Superior temporal gyrus (tissue), 1 donor: ENCODE measurements around the gene AK5.

Source experiments
- DNase-seq: peaks from one replicate; pipeline ENCODE4 v3.0.0-alpha.2; 2016; ENCODE audit errors: extremely low spot score

The AK5 gene

DNA sequence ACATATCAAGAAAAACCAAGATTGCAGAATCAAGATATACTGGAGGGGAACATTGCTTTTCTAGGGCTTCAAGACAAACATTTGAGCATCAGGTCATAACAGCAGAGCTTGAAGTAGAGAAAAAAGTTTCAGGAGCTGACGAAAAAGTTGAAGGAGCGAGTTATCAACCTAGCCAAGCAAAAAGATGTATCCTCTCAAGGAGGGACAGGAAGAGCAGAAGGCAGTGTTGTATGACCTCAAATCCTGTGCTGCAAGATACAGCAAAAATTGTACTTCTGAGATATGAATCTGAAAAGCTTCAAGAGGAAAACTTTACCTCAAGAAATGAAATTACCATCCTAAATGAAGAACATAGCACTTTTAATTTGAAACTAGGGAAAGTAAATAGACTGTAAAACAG is 153.1 kb downstream of the AK5 start:
- DNase-seq, result no peak

GRCh38 chr1:77438236-77438913 is 156.6 kb downstream of the AK5 start:
- DNase-seq, result peak; percentile 73

GRCh38 chr1:77446841-77447555 is 165.2 kb downstream of the AK5 start:
- DNase-seq, result no peak

GRCh38 chr1:77447669-77448068 is 165.8 kb downstream of the AK5 start:
- DNase-seq, result no peak

DNA sequence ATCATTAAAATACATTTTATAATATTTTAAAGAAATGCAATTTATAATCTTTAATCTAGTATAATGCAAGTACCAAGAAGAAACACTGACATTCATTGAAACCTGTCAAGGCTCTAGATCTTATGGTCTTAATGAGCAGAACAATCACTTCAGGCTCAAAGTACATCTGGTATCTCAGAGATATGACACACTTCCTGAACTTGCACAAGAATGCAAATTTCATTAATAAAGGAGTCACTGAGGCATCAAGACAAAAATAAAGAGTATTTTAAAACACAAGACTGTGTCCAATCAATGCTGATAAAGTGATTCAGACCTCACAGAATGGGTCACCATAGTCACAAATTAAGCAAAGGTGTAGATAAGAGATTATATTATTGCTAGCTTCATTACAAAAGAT is 178.1 kb downstream of the AK5 start:
- no peak for DNase-seq

DNA sequence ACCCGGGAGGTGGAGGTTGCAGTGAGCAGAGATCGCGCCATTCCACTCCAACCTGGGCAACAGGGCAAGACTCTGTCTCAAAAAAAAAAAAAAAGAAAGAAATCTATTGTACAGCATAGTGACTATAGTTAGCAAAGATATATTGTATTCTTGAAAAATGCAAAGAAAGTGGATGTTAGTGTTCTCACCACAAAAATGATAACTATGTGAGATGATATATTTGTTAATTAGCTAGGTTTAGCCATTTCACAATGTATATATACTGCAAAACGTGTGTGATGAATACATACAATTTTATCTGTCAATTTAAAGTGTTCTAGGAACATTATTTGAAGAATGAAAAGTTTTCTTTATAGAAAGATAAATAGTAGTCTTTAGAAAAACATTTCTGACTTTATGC is 179.9 kb downstream of the AK5 start:
- DNase-seq, result no peak

GRCh38 chr1:77463216-77463615 is 181.4 kb downstream of the AK5 start:
- DNase-seq, result no peak

DNA sequence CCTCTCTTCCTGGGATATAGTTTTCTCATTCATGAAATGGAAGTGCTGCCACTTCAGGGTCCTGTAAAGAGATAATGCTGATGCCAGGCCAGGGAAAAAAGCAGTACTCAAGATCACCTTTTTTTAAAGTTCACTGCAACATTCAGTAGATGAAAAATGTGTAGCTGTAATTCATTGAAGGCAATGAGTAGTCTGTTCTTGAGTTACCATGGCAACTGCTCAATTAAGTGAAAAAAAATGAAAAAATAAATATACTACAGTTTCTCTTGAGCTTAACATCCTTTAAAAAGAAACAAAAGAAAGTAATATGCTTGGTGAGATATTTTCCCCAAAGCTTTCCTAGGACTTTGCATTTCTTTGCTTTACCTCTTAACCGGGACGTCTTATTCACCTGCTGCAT is 183.3 kb downstream of the AK5 start:
- no peak for DNase-seq

DNA sequence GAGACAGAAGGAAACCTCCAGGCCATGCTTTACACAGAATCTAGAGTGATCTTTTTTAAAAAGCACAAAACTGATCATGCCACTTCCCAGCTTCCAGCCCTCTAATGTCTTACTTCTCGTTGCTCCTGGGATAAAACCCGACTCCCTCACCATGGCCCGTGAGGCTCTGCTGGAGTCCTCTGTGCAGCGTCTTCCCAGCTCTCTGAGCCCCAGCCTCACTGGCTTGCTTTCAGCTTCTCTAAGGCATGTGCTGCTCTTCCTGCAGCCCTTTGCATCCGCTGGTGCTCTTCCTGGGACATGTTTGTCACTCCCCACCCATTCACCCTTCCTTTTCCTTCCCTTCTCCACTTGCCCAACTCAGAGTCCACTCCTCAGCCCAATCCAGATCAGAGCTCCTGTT is 184.1 kb downstream of the AK5 start:
- DNase-seq, result no peak

DNA sequence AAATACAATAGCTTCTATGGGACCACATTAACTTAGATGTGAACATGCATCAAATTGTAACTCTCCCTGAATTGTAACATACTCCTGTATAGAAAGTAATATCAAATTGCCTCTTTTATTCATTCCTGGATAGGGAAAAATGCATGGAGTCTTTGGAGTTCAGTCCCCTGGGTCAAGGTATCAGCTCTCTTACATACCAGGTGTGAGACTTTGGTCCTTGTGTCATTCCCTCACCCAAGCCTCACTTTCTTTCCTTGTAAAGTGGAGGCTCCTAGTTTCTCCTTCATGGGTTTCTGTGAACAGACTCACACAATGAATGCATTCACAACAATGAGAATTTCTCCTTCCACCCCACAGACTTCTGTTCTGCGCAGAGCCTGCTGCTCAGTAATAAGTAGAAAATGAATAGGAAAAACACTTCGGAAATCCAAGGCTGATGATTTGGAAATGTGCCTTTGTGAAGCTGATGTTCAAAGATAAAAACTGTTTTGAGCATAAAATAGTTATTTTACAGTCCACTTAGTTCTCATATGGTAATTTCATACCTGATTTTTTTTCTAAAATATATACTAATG is 185.3 kb downstream of the AK5 start:
- DNase-seq, result peak; percentile 85

GRCh38 chr1:77467741-77468140 is 185.9 kb downstream of the AK5 start:
- DNase-seq, result peak; percentile 70

- DNase-seq, result peak; percentile 78
These were observed 186.6 kb downstream of the AK5 start for GRCh38 chr1:77468257-77468948.

GRCh38 chr1:77468949-77469710 is 187.3 kb downstream of the AK5 start:
- peak; percentile 47 for DNase-seq

- DNase-seq, result no peak
These were observed 189.9 kb downstream of the AK5 start for GRCh38 chr1:77471691-77472090.

- DNase-seq, result no peak
These were observed 191.9 kb downstream of the AK5 start for GRCh38 chr1:77473690-77474089.

GRCh38 chr1:77475641-77476040 is 193.8 kb downstream of the AK5 start:
- no peak for DNase-seq

DNA sequence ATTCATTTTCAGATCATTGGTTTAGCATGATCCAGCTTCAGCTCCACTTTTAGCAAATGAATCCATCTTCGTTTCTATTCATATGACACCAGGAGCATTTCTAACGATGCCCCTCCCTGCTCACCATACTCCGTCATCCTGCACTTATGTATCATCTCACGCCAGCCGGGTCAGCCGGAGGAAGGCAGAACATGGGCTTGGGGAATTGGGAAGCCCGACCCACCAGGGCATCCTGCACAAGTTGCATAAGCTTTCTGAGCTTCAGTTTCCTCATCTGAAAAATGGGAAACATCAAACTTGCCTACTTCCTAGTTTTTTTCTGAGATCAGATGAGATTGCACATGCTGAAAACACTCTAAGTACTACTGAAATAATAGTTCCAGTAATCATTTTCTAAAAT is 194.7 kb downstream of the AK5 start:
- DNase-seq, result no peak

DNA sequence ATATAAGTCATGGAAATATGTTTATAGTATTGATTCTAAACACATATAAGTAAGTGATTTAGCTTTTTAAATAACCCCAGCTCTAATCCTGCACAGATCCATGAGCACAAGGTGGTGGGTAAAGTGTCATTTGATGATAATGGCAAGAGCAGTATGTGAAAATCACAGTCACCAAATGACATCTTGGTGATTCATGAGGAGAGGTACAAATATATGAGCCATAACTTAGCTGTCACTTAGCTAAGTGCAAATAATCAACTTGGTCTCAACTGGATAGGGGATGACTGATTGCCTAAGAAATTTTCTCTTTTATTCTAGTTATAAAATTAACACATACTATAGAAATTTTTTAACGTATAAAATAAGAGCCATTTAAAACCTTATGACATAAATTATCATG is 202.5 kb downstream of the AK5 start:
- no peak for DNase-seq

DNA sequence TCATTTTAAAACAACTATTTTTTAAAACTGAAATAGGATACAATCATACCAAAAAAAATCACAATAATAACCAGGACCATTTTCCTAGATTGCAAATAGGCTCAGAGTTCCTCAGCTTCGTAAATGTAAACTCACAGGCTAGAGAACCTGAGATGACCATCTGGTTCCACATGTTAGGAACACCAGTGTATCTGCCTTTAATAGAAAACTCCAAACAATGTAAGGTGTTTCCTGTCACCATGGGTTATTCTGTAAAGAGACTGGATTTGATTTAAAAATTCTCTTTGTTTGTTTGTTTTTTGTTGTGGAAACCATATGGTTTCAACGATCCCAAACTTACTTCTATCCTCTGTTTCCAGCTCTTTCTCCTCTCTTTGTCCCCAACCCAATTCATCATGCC is 203.1 kb downstream of the AK5 start:
- no peak for DNase-seq

- no peak for DNase-seq
These were observed 205.8 kb downstream of the AK5 start for GRCh38 chr1:77487631-77488030.

DNA sequence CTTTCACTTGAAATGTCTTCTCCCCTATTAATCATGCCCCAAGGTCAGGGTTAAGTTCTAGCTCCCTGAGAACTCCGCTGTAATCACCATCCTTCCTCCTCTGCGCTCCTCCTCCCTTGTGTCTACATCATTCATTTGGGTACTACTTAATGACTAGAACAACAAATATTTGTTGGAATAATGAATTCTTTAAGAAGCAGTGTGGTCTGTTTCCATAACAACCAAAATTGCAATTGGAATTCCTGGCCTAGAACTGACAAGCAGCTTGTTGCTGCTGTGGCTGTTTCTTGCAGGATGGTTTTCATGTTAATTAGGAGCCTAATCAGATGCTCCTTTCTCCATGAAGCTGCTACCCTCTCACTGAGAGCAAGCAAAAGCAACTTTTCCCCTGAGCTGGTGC is 208.1 kb downstream of the AK5 start:
- peak; percentile 57 for DNase-seq

DNA sequence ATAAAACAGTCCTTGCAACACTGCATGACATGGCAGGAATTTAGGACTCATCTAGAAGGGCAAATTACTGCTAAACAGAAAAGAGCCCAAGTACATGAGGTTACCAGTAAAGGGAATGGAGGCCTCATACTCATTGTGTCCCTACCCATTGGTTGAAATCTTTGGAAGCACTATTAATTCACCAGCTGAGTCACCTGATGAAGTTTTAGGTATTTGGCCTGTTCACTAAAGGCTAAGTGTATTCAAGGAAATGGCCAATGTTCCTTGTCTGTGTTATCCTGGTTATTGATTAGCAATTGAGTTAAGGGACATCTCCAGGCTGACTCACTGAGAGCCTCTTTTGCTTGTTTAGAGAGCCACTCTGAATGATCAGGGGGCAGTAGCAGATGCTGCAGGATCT is 212.2 kb downstream of the AK5 start:
- no peak for DNase-seq
